ENCODE measurements around the gene ZW10.

DNA sequence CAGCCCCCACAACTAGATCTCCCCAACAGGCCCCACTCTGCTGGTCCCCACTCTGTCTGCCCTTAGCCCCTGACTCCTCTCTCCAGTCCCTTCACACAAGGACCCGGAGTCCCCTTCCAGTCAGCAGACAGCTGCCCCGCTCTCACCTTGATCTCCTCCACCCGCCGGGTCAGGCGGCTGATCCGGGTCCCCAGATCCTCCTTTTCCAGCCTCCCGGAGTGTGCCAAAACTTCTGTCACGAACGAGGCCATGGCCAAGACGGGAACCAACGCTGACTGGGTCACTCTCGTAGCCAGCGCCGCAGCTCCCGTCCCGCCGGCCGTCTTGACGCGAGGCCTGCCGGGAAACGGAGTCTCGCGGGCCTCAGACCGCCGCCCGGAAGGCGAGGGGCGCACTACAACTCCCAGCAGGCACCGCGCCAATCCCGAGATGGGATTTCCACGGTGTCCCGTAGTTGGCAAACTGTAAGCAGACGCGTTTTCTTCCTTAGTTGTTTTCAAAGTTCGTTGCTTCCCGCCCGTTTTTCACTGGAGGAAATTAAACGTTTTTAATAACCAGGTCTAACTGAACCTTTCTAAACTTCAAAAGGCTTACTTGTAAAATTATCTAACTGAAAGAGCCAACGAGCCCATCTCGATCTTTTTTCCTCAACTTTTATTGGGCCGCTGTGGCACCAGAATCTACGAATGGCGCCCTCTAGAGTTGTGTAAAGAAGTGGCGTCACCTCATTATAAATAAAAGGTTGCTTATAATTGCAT, at the start of gene ZW10:
- TF ChIP-seq, protein P1, sequence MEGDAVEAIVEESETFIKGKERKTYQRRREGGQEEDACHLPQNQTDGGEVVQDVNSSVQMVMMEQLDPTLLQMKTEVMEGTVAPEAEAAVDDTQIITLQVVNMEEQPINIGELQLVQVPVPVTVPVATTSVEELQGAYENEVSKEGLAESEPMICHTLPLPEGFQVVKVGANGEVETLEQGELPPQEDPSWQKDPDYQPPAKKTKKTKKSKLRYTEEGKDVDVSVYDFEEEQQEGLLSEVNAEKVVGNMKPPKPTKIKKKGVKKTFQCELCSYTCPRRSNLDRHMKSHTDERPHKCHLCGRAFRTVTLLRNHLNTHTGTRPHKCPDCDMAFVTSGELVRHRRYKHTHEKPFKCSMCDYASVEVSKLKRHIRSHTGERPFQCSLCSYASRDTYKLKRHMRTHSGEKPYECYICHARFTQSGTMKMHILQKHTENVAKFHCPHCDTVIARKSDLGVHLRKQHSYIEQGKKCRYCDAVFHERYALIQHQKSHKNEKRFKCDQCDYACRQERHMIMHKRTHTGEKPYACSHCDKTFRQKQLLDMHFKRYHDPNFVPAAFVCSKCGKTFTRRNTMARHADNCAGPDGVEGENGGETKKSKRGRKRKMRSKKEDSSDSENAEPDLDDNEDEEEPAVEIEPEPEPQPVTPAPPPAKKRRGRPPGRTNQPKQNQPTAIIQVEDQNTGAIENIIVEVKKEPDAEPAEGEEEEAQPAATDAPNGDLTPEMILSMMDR (IDR thresholded peaks at IDR 0.05; ENCODE audit: low read length), result peak; percentile 74
- TF ChIP-seq EZH2 (IDR thresholded peaks at IDR 0.05; ENCODE audit: borderline replicate concordance, low read length), result no peak

All from OCI-LY1 (cell line).